Smooth muscle cell of trachea (primary cell): ENCODE data around the gene AMMECR1. TPM values are rescaled to one million over a fixed set of nuclear protein-coding genes. Genes with fewer than 3 reads are reported as not detected.

Experiments used
- total RNA-seq: library from RNA; depleted of rRNA; stranded (reverse); fragments of >200 nt; gene quantifications from 2 replicates; pipeline ENCODE4 v1.2.1, GENCODE V29; 2014

The AMMECR1 gene
- total RNA-seq: 10.4 and 15.3 TPM in 2 replicates

DNA sequence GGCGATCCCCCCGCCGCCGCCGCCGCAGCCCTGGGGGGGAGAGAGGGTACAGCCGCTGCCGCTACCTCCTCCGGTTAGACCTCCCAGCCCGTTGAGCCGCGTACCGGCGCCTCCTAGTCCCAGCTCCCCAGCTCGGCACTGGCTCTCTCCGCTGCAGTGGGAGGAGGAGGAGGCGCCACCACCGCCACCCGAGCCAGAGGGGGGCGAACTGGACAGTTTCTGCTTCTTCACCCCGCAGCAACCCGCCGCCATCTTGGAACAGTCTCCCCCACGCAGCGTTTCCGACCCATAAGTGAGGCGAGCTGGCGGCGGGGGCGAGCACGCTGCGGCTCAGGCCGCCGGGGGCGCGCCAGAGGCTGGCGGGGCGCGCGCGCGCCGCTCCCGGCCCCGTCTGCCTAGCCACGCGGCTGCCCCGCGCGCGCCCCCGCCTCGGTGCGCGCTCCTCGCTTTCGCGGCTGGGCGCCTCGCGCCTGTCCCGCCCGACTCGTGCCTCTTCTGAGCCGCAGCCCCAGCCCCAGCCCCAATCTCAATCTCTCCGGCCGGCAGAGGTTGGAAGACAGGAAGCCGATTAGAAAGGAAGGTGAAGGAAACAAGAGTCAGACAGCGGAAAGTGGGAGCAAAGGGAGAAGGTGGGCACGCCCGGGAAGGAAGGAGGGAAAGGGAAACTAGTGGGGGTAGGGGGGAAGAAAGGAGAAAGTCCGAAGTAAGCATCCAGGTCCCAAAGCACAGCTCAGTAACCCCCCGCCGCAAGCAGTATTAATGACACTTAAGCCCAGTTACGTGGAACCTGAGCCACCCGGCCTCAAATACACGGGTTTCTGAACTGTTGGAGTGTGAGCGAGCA is at the start of gene AMMECR1:
Gene AMMECR1 (minus strand): TSS at position 266 of the 844 bp plus-strand sequence. CDS start 14 bp downstream, at position 252.

DNA sequence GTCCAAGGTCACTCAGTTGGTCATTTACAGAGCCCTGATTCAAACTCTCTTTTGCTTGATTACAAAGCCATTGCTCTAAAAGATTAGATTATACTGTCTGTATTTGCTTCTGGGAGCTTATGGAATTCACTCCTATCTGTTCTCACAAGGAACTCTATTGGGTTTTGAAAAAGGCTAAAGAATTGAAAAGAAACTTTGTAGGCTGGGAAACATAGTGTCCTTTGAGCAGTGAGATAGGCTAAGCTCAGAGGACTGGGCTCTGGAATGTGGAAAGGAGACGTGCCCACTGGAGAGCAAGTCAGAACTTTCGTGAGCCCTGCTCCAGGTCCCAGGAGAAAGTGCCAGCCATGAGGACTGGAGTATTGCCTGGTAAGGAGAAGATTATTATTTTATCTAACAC is 40.7 kb upstream of the AMMECR1 start, which contains the start of gene RTL9:
Gene RTL9 (plus strand): TSS at position 301 of the 400 bp plus-strand sequence. CDS start 91,770 bp downstream, outside the sequence.

Other genes with a start within 250 kb of the AMMECR1 start
- 0.17 and 0.29 TPM in 2 replicates for gene RTL9, start 40.8 kb upstream of the AMMECR1 start, total RNA-seq